ENCODE data around the gene TBC1D10A.

The TBC1D10A gene

DNA sequence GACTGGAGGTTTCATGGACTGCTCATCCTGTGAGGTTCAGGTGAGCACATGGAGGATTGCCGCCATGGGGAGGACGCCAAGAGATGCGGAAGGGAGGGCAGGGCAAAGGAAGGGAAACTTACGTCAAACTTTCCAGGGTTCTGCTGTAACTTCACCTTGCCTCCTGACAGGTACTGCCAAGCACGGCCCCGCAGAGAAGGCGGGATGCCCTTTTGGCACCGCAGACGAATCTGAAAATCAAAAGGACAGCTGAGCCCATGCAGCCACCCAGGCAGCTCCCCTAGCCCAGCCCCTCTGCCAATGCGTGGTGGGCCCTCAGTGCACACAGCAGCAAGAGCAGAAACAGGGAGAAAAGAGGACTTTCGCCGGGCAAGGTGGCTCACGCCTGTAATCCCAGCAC is 27.4 kb downstream of the TBC1D10A start:
- no peak for DNase-seq (ENCODE audit: low read depth in 2 of 2)

DNA sequence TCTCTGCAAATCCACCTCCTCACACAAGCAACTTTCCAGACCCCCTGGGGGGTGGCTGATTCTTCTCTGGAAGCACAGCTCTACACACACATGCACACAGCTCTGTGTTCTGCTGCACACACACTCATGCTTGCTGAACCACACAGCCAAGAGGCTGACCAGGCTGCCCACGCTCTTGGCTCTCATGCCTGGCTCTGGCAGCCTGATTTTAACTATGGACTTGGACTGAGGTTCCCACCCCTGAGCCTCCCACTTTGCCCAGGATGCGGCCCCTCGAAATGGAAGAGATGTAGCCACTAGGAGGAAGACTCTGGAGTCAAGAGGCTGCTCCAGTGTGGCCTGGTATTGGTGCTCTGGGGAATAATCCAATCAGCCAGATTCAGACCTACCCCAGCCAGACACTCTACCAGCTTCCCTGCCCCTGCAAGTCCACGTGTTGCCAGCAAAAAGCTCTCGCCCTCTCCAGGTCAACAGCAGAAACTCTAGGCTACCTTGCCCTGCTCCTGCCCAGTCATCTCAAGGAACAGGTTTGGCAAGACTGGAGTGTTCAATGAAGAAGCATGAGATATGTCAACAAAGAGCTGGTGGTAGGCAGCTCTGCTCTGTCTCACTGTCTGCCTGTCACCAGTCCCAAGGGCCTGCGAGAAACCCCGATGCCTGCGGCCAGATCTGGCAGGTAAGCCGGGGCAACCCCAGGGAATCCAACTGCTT is 28.6 kb downstream of the TBC1D10A start:
- DNase-seq (ENCODE audit: low read depth in 2 of 2) = no peak

DNA sequence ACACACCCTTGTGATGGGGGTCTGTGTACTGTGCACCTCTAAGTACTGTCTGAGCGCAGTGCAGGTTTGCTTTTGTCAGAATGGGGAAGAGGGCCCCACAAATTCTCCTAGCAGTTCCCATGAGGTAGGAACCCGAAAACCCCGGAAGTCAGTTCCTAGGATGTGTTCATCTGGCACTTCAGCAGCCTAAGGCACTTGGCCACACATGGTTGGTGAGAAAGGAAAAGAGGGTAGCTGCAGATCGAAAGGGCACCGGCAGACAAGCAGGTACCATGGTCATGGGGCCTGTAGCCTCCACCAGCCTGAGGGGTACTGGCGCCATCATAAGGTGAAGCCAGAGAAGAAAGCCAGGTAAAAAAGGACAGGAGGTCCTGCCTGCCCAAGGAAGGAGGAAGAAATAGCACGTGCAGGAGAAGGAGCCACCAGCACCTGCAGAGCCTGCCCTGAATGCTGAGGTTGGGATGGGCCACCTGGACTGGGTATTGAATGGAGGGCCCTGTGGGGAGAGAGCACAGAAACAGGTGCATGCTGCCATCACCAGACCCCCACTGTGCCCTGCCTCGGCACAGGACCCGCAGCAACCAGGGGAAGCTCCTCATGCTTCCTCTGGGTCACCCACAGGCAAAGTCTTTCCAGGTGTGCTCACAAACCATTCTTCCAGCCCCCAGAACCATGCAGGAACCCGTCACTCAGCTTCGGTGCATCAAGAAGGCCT is 29.3 kb downstream of the TBC1D10A start:
- no peak for DNase-seq (ENCODE audit: low read depth in 2 of 2)

DNA sequence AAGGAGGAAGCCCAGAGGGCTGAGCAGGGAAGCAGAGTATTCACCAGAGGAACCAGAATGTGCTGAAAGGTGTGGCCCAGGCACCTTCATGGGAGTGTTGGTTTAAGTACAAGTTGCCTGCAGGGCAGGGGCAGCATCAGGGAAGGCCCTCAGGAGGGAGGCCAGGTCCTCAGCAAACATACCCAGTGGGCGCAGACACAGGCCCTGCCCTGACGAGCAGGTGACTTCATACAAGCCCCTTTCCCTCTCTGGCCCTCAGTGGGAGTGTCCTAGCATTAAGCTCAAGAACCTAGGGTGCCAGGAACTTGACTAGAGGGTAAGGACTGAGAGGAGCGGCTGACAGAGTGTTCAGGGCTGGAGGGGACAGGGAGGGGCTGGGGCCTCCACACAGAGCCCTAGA is 29.9 kb downstream of the TBC1D10A start:
- DNase-seq (ENCODE audit: low read depth in 2 of 2) = no peak

DNA sequence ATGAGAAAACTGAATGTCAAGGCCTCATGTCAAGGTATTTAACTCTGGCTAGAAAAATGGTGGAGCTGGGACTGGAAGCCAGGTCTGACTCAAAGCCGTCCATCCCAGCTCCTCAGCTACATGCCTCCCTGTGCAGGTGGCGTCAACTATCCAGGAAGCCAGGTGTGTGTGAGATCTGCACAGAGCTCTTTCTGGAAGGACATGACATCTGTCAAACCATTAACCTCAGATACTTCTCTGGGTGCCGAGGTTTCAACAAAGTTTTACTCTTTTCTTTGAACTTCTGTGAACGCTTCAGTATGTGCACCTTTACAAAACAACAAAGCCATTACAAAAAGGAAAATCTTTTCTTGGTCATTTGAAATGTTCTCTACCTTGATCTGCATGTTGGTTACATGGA is 30.4 kb downstream of the TBC1D10A start:
- no peak for DNase-seq (ENCODE audit: low read depth in 2 of 2)

DNA sequence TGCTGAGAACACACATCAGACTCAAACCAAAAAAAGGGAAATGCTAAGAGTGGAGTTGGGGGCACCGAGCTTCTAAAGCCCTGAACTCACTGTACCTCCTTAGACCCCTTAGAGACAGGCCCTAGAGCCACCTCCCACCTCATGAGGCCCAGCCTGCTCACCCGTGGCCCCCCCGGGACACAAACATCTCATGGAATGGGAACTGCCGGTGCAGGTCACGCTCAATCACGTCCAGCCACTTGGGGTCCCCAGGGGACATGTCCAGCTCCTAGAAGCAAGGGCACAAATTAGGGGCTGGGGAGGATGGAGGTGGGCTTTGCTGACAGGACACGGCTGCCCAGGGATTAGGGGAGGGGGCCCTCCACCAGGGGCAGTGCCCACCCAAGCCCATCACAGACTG is 31.2 kb downstream of the TBC1D10A start:
- no peak for DNase-seq (ENCODE audit: low read depth in 2 of 2)

DNA sequence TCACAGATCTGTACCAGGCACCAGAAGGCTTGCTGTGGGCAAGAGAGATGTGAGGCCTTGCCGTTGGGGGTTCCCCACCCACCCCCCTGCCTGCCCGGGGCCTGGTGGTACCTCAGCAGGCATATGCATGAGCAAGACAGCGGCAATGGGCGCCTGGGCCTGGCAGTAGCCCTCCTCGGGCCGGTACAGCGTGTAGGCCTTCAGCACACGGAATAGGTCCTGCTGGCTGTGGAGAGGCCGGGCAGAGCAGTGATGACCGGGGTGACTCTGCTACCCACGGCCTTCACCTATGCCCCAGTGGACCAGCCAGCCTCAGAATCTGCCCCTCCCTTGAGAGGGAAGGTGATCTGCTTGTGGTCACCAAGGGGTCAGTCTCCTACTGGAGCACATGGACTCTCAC is 31.9 kb downstream of the TBC1D10A start:
- no peak for DNase-seq (ENCODE audit: low read depth in 2 of 2)

DNA sequence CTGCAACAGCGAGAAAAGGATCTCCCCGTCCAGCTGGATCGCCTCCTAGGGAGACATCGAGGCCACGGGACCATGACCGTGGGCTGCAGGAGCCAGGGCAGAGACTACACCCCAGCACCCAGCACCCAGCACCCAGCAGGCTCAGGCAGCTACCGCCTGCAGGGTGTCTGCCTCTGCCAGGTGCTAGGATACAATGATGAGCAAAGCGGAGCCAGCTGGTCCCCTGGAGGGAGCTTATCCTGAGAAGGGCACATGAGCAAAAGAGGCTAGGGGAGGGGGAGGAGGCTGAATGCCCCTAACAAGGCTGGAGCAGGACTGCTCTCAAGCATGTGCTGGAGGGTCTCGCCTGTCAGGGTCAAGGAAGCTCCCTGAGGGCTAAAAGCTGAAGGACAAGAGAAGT is 32.7 kb downstream of the TBC1D10A start:
- no peak for DNase-seq (ENCODE audit: low read depth in 2 of 2)

DNA sequence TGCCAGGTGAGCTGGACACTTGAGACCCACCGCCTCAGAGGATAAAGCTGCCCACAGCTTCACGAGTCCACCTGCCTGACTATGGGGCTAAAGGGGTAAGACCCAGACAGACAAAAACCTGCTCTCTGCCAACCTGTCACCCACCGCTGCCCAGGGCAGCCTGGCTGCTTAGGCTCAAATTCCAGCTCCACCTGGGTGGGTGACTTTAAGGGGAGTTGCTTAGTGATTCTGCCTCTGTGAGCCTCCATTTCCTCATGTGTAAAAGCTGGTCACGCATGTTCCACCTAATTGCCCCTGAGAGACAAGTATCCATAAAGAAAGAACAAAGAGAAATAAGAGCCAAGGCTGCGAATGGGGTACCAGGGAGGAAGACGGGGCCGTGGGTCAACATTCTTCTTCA is 33.7 kb downstream of the TBC1D10A start:
- DNase-seq (ENCODE audit: low read depth in 2 of 2) = no peak

DNA sequence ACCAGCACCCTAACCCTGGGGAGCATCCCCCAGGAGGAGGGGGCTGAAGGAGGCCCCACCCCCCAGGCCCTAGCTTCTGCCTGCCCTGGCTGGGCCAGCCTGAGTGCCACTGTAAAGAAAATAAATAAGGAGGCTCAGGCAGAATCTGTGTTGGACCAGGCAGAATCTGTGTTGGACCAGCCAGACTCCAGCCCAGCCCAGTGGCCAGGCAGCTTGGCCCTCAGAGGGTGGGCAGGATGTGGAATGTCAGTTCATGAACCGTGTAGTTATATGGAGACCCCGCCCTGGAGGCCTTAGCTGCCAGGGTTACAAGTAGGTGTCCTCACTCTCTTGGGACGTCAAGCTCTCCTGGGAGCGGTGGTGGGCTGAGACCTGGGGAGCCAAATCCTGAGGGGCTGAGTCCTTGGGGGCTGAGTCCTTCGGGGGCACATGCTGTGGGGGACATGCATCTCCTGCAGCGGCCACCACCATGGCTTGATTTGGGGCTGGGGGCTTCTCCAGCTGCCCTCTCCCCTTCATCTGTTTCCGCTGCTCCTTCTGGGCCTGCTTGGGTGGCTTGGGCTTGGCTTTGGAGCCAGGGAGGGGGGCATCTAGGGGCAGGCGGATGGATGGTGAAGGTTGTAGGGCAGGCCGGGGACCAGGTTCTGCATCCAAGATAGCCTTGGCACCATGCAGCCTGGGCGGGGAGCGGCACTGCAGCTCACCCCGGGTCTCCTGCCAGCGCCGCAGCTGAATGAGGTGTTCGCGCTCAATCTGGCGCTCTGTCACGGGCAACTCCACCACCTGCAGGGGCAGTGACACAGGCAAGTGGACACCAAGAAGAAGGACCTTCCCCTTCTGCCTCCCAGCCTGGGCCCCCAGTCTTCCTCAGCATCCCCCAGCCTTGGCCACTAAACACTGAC is 34.4 kb downstream of the TBC1D10A start:
- no peak for DNase-seq (ENCODE audit: low read depth in 2 of 2)

DNA sequence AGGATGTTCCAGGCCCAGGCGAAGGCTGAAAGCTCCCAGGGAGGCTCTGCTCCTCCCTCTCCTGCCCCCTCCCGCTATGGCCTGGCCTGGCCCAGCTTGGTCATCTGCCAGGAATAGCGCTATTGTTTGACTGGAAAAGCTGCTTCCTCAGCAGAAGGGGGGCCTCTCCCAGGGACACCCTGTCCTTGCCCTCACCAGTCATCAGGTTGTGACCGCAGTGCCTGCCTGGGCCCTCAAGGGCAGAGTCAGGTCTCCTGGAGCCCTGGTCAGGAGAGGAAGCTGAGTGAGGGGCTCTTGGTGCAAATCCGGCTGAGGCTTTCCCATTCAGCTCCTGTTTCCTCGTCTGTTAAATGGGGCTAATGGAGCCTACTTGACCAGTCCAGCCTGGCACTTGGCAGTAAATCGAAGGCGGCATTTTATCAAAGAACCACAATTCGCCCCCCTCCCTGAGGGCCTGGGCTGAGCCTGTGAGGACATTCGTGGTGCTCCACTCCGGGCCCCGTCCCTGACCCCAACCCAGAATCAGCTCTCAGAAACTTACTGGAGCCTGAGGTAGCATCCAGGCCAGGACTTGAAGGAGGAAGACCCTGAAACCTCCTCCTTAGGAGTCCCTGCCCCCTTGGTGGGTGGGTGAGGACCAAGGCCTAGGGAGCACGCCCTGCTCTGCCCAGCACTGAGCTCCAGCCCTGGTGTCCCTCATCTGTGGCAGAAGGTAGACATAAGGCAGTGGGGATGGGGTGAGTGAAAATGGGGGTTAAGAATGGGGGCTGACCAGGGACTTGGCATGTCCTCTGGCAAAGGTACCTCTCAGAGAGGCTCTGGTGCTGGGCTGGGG is 35.5 kb downstream of the TBC1D10A start:
- no peak for DNase-seq (ENCODE audit: low read depth in 2 of 2)

DNA sequence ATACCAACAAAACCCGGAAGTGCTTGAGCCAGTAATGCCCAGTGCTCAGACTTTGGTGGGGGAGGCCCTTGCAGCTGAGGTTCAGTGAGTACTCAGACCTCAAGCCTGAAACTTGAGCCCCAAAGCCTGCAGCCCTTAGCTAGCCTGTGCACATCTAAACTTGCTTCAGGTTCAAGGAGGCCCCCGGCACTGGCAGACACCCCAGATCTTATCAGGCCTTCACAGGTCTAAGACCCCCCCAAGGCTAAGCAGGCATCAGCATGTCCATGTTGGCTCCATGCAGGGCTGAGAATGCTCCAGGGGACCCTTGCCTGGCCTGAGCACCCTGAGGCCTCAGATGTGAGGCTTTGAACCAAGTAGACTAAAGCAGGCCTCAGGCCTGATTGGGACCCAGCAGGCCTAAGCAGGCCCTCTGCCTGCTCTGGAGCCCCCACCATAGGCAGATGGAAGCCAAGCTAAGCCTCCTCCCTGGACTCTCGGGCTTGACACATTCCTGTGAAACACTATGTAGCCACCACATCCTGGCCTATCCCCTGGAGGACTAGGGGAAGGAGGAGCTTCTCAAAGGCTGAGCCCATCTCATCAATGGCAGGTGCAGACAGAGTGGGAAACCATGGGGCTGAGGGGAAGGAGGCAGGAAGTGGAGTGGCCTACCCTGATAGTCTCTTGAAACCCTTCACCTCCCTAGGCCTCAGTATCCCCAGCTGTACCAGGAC is 36.2 kb downstream of the TBC1D10A start:
- DNase-seq (ENCODE audit: low read depth in 2 of 2) = no peak

DNA sequence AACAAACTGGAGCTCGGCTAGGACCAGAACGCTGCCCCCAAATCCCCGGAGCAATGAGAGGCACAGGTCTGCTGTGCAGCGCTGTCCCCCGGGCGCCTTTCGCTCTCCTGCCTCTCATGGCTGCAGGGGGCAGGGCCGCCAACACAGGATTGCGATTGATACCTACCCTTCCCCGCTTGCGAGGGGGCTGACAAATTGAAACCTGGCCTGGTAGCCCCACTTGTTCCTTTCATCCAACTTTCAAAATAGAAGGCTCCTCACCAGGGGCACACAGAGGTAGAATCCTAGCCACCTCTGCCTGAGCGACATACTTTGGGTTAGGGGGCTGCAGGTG is 36.8 kb downstream of the TBC1D10A start:
- no peak for DNase-seq (ENCODE audit: low read depth in 2 of 2)

DNA sequence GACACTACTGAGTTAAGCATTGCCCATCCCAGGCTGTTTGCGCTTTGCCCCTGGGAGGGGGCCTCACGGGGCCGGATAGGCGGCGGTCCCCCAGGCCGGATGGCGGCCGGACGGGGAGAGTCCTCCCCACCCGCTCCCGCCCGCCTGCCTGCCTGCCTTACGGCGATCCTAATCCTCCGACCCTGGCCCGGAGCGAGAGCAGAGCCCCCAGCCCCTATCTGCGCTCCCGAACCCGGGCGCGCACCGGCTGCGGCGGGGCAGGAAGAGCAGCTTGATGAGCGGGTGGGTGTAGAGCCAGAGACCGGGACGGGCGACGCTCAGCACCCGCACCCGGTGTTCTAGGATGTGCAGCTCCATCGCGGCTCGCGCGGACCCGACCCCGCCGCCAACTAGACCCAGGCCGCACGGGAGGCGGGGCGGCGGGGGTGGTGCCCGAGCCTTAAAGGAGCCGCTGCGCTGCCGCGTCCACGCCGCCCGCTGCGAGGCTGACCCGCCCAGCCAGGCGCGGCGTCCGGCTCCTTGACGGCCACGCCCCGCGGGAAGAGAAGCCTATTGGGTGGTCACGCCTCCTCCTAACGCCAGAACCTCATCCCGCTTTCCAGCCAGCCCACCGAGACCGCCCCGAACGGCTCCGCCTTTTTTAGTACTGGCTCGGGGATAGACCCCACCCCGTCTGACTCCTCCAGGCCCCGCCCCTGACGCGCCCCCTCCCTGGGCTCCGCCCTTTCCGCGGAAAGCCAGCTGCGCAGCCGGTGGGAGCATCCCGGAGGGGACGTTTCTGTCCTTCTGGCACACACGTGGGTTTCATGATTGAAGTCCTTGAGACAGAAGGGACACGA is 37.4 kb downstream of the TBC1D10A start, which contains the start of gene CASTOR1:
Gene CASTOR1, minus strand, starts transcription at position 365 of the 839 bp plus-strand sequence. Its CDS starts 8 bp downstream, at position 357.
- peak; percentile 86 to 93 for DNase-seq (ENCODE audit: low read depth in 2 of 2)

DNA sequence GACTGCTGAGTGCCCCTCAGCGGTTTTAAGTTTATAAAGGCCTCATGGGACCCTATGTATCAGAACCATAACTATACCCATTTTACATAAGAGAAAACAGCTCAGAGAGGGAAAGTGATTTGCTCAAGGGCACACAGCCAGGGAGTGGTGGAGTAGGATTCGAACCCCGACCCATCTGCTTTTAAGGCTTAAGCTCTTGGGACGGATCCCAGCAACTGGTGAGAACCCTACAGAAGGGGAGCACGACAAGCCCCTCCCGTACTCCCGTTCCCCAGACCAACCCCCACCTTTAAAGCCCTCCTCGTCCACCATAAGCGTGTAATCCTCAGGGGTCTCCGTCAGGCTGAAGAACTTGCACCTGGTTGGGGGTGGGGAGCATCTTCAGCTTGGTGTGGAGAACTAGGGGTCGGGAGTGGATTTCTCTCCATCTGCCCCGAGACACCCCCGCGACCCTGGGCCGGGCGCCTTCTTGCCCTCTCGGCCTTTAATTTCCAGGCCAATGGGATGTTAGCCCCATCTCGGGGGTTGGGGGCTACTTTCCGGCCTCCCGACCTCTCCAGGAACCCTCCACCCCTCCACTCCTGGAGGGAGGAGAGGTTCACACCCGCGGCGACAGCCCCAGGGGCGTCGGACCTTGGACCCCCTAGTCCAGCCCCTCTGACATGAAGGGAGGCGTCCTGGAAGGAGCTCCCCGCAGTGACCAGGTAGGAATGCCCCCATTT is 38.2 kb downstream of the TBC1D10A start:
- no peak for DNase-seq (ENCODE audit: low read depth in 2 of 2)

DNA sequence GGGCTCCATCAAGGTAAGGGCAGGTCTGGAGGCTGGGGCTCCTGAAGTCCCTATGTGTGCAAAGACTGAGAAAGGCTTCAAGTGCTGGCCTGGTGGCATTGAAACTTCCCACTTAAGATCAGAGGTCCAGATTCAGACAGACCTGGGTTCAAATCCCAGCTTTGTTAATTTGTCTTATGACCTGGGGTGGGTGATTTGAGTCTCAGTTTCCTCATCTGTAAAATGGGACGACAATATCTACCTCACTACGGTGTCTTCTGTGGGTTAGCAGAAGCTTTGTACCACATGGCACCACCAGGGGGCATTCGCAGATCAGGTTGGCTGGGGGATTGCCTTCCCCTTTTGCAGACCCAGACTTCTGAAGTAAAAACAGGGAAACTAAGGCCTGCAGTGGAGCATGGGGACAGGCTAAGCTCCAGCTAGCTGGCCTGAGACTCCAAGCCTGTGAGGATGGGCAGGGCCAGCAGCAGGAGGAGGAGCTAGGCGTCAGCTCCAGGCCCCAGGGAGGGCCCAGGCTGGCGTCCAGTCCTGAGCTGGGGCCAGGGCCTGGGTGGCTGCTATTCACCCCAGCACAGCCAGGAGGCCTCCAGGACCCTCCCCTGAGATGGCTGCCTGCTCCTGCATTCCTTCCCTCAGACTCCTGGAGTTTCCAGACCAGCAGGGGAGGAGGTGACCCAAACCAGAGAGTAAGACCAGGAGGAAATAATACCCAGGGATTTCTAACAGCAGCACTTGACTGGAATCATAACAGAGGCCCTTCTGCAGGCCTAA is 38.9 kb downstream of the TBC1D10A start:
- DNase-seq (ENCODE audit: low read depth in 2 of 2) = peak; percentile 83 to 90

DNA sequence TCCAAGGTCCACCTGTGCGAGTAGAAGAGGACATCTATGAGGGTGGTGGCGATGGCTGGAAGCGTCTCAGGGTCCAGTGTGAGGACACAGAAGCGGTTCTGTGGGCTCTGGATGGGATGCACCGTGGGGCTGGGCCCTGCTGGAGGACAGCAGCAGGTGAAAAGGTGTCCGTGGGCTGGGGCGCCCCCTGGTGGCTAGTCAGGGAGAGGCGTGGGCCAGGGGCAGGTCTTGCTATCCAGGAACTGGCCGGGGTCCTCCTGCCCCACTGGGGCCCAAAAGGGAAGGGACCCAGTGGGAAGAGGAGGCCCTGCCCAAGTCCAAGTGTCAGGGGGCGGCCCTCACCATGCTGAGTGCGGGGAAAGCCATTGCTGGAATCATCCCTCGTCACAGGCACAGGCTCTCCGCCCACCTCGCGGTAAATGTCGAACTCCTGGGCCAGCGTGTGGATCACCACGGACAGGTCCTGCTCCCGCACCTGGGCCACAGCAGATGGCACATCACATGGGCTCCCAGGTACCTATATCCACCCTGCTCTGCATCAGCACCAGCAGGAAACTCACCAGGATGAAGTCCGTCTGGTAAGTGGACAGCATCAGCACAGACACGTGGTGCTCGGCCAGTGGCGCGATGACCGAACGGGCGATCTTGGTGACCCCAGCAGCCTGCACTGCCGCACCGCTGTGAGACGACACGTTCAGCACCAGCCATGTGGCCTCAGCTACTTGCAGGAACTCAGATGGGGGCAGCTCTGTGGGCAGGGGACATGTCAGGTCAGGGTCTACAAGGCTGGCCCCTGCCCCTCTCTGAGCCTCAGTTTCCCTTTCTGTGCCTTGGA is 39.7 kb downstream of the TBC1D10A start:
- peak; percentile 84 to 92 for DNase-seq (ENCODE audit: low read depth in 2 of 2)

DNA sequence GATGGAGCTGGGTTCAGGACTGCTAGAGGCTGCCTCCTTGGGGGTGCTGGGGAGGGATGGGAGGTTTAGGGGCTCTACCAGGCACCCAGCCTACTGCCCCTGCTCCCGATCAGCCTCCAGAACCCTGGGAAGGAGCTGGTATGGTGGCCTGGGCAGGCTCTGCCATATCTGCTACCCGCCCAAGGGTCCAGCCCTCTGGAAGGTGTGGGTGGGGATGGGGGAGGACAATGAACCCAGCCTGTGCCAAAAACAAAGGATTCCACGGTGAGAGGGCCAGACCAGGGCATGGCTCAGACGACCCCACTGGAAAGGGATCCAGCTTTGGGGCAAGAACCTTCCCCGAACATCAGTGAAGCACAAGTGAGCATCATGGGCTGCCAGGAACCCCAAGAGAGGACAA is 40.4 kb downstream of the TBC1D10A start:
- no peak for DNase-seq (ENCODE audit: low read depth in 2 of 2)

Data from stimulated activated CD4-positive, alpha-beta T cell treated with anti-CD3 and anti-CD28 coated beads, Interleukin-4, amount 100 ng/mL, for 48 hours (primary cell).